A549 (cell line): Measurements from ENCODE around the gene UBN1. TPM values are rescaled to one million over a fixed set of nuclear protein-coding genes. Genes with fewer than 3 reads are reported as not detected.

ENCODE experiments used
- ATAC-seq, 2 experiments: fragments of 200-7000 bp in 1 of 2; fragments of >200 bp in 1 of 2; cut with Nextera tagmentation in 1 of 2; cut with Tn5 transposase in 1 of 2; 3 replicates each; pipeline versions ENCODE4 v1.8.0 to v1.9.1; 2018 to 2020; ENCODE audit warnings: mild to moderate bottlenecking in 1 of 2, moderate library complexity in 1 of 2
- CTCF ChIA-PET: fragments of 300-600 bp; sonication (Branson Sonifier 250); formaldehyde crosslinking; extraction: SDS; loops from one replicate; lab custom pipeline; 2021; ENCODE audit warnings: antibody characterized with exemption, inconsistent platforms; lab: Yijun Ruan, JAX
- POLR2A ChIA-PET: fragments of 350-600 bp; formaldehyde crosslinking; extraction: SDS; loops from one replicate; lab custom pipeline; 2021; ENCODE audit warnings: antibody characterized with exemption, inconsistent platforms; lab: Yijun Ruan, JAX
- DNase-seq, 2 experiments: peaks; one replicate each; pipeline versions ENCODE4 v3.0.0 to v3.0.0-alpha.2; 2011 to 2016; ENCODE audit warnings: low read depth in 1 of 2, low spot score in 1 of 2
- FAIRE-seq: peaks from 2 replicates; lab custom pipeline; 2011; peaks lifted over from hg19 to GRCh38; lab: Jason Lieb, UNC
- H3K27ac ChIP-seq, 2 experiments: fragments of >200 bp; sonication (Bioruptor Twin); formaldehyde crosslinking; 3 replicates each; pipeline ENCODE4 v1.5.1; 2016 to 2017
- H3K4me1 ChIP-seq: fragments of >200 bp; sonication (Bioruptor Twin); formaldehyde crosslinking; 3 replicates; pipeline ENCODE4 v1.6.1; 2016
- H3K4me2 ChIP-seq: fragments of >200 bp; sonication (Bioruptor Twin); formaldehyde crosslinking; 3 replicates; pipeline ENCODE4 v1.6.1; 2016
- H3K4me3 ChIP-seq: fragments of >200 bp; sonication (Bioruptor Twin); formaldehyde crosslinking; 3 replicates; pipeline ENCODE4 v1.5.1; 2016
- H3K9me3 ChIP-seq: fragments of >200 bp; sonication (Bioruptor Twin); formaldehyde crosslinking; 3 replicates; pipeline ENCODE4 v1.6.1; 2016
- BCL3 ChIP-seq: fragments of >200 bp; sonication (Bioruptor Twin); formaldehyde crosslinking; IDR thresholded peaks from 3 replicates; pipeline ENCODE4 v1.6.1; 2016
- CBX8 ChIP-seq: fragments of 200-600 bp; sonication (generic); IDR thresholded peaks from 2 replicates; pipeline ENCODE4 v1.6.1; 2016
- CEBPB ChIP-seq, 2 experiments: fragments of >200 bp in 1 of 2; sonication (Bioruptor Twin) in 1 of 2; formaldehyde crosslinking in 1 of 2; IDR thresholded peaks; 2 replicates each; pipeline ENCODE4 v1.6.1; 2012 to 2016
- CTCF ChIP-seq: fragments of >200 bp; sonication (Bioruptor Twin); formaldehyde crosslinking; IDR thresholded peaks from 3 replicates; pipeline ENCODE4 v1.5.1; 2016
- EHMT2 ChIP-seq: fragments of 200-600 bp; sonication (generic); IDR thresholded peaks from 2 replicates; pipeline ENCODE4 v1.6.1; 2016; ENCODE audit warnings: antibody characterized with exemption, low read depth, mild to moderate bottlenecking, moderate library complexity
- ELK1 ChIP-seq: fragments of 150-350 bp; IDR thresholded peaks from 2 replicates; pipeline ENCODE4 v1.6.1; 2014; ENCODE audit warnings: low read depth, mild to moderate bottlenecking, low read length
- HEYL ChIP-seq: fragments of 250-450 bp; sonication (Bioruptor Pico); IDR thresholded peaks from 2 replicates; pipeline ENCODE4 v1.8.0; 2021; ENCODE audit warnings: mild to moderate bottlenecking, moderate library complexity
- HMGXB4 ChIP-seq: fragments of 250-450 bp; sonication (Bioruptor Pico); IDR thresholded peaks from 2 replicates; pipeline ENCODE4 v1.5.0; 2021; ENCODE audit warnings: mild to moderate bottlenecking, moderate library complexity, borderline replicate concordance
- JUN ChIP-seq, 2 experiments: fragments of >200 bp; sonication (Bioruptor Twin); formaldehyde crosslinking; IDR thresholded peaks; 2 replicates in 1 of 2; 3 replicates in 1 of 2; pipeline ENCODE4 v1.6.1; 2016 to 2017
- JUNB ChIP-seq: fragments of >200 bp; sonication (Bioruptor Twin); formaldehyde crosslinking; IDR thresholded peaks from 2 replicates; pipeline ENCODE4 v1.6.1; 2016
- KDM1A ChIP-seq: fragments of 200-600 bp; sonication (generic); IDR thresholded peaks from 2 replicates; pipeline ENCODE4 v1.6.1; 2016; ENCODE audit warnings: low read depth, mild to moderate bottlenecking
- KDM5A ChIP-seq: fragments of 200-600 bp; sonication (generic); IDR thresholded peaks from 2 replicates; pipeline ENCODE4 v1.6.1; 2016; ENCODE audit warnings: antibody characterized with exemption, mild to moderate bottlenecking
- MYC ChIP-seq: IDR thresholded peaks from 2 replicates; pipeline ENCODE4 v1.6.1; 2012; ENCODE audit warnings: mild to moderate bottlenecking, inconsistent platforms, low read length, improper control_type of control experiment, borderline replicate concordance
- NR3C1 ChIP-seq: fragments of >200 bp; sonication (Bioruptor Twin); formaldehyde crosslinking; IDR thresholded peaks from 3 replicates; pipeline ENCODE4 v1.6.1; 2017
- POLR2A ChIP-seq: IDR thresholded peaks from 2 replicates; pipeline ENCODE4 v1.6.1; 2012; ENCODE audit warnings: mild to moderate bottlenecking, low read length
- RFX5 ChIP-seq: fragments of 450-650 bp; IDR thresholded peaks from 2 replicates; pipeline ENCODE4 v1.7.1; 2014; ENCODE audit warnings: antibody characterized with exemption, mild to moderate bottlenecking, moderate library complexity
- SREBF2 ChIP-seq: fragments of 450-650 bp; IDR thresholded peaks from 2 replicates; pipeline ENCODE4 v1.6.1; 2014; ENCODE audit warnings: mild to moderate bottlenecking, moderate library complexity
- TFCP2L1 ChIP-seq: fragments of 250-450 bp; sonication (Bioruptor Pico); IDR thresholded peaks from 2 replicates; pipeline ENCODE4 v1.5.0; 2021; ENCODE audit warnings: mild to moderate bottlenecking
- USF2 ChIP-seq: fragments of 450-650 bp; IDR thresholded peaks from 2 replicates; pipeline ENCODE4 v1.6.1; 2014; ENCODE audit warnings: antibody characterized with exemption
- ZSCAN20 ChIP-seq: fragments of 250-450 bp; sonication (Bioruptor Pico); IDR thresholded peaks from 2 replicates; pipeline ENCODE4 v1.8.0; 2022; ENCODE audit warnings: mild to moderate bottlenecking, moderate library complexity
- WGBS: methylation state at CpG from one replicate; pipeline ENCODE4 v1.1.6; 2017; ENCODE audit errors: missing lambda C conversion rate; 5-methylcytosine and 5-hydroxymethylcytosine counted together
- polyA plus RNA-seq, 4 experiments: library from polyadenylated mRNA; depleted of rRNA in 3 of 4; stranded (reverse); fragments of >200 nt; fragmentation: RNase III in 1 of 4; extraction: RNeasy Plus Mini Kit Qiagen cat#74134 plus additional on column Dnase treatment in 1 of 4; gene quantifications; 2 replicates in 3 of 4; 3 replicates in 1 of 4; pipeline ENCODE4 v1.2.3, GENCODE V29; 2011 to 2017

UBN1 gene
- polyA plus RNA-seq, 2 of the 4 experiments (the other 2 are of a cell fraction) = 14.2 to 20.0 TPM

- CTCF ChIA-PET = interaction anchor here (0.6 to 2.2 kb wide), 4 partner anchors 13 to 307 kb away, joined by 3 to 8 read pairs (median 5); partner anchors contain the start of gene ROGDI
- peak; percentile 38 to 51; a peak in 2 of 6 replicates for ATAC-seq
- no peak for FAIRE-seq
Observed at GRCh38 chr16:4814542-4815173, 32.6 kb upstream of the UBN1 start.

GRCh38 chr16:4820652-4821051, 26.6 kb upstream of the UBN1 start:
- Histone ChIP-seq H3K9me3 (no peaks in the 10 kb centered on the region), H3K4me3 (no peak overlapping the region), H3K4me1 (no peaks in the 10 kb centered on the region), H3K27ac (no peak overlapping the region), H3K4me2 (no peak overlapping the region)
- ATAC-seq (no peak), DNase-seq (no peak), FAIRE-seq (no peak)
- WGBS = 87% methylated on average over 6 of the region's 6 CpGs
- no peak for TF ChIP-seq USF2
- TF ChIP-seq POLR2A = no peak
- no peak for TF ChIP-seq BCL3
- TF ChIP-seq HEYL (CRISPR knock-in tag) = no peak
- no peak for TF ChIP-seq TFCP2L1
- no peak for TF ChIP-seq MYC
- POLR2A ChIA-PET = no interaction called here
- CTCF ChIA-PET = interaction anchor here (0.8 to 1.1 kb wide), 2 partner anchors 8 to 70 kb away, joined by 3 to 5 read pairs; no protein-coding TSS in a partner anchor

More at GRCh38 chr16:4814542-4815173, 32.6 kb upstream of the UBN1 start:
- no peak overlapping the region for H3K4me2 ChIP-seq
- no peaks in the 10 kb centered on the region for H3K9me3 ChIP-seq
- POLR2A ChIA-PET = interaction anchor here (0.7 kb wide), 1 partner anchor 120 kb away, joined by 3 read pairs; no protein-coding TSS in a partner anchor
- H3K27ac ChIP-seq = no peak overlapping the region
- no peaks in the 10 kb centered on the region for H3K4me1 ChIP-seq
- 85% methylated on average over 16 of the region's 16 CpGs for WGBS
- no peak overlapping the region for H3K4me3 ChIP-seq
- TF ChIP-seq JUN (IDR thresholded peaks at IDR 0.05) (no peak), ZSCAN20 (CRISPR knock-in tag) (no peak), EHMT2 (no peak), USF2 (no peak), CBX8 (no peak), HMGXB4 (no peak), CTCF (no peak), NR3C1 (no peak), KDM1A (no peak), RFX5 (no peak), KDM5A (no peak)
- DNase-seq = no peak

- no peak; a peak in 1 of 6 replicates for ATAC-seq
- Histone ChIP-seq H3K9me3 (no peaks in the 10 kb centered on the region), H3K4me1 (no peaks in the 10 kb centered on the region)
- no peak for FAIRE-seq
- no peak for TF ChIP-seq RFX5
- TF ChIP-seq CEBPB (IDR thresholded peaks at IDR 0.05) = no peak
- no peak for TF ChIP-seq JUNB
- no peak for TF ChIP-seq SREBF2
- no peak for TF ChIP-seq ZSCAN20 (CRISPR knock-in tag)
- no peak for TF ChIP-seq ELK1
- TF ChIP-seq KDM5A = no peak
- TF ChIP-seq, all 56 proteins: peak for 0
- no peak overlapping the region for H3K27ac ChIP-seq
- no peak overlapping the region for H3K4me2 ChIP-seq
- no peak overlapping the region for H3K4me3 ChIP-seq
- 98% methylated on average over 8 of the region's 8 CpGs for WGBS
- CTCF ChIA-PET = interaction anchor here (0.8 to 1.7 kb wide), 4 partner anchors 16 to 209 kb away, joined by 3 read pairs; no protein-coding TSS in a partner anchor
- POLR2A ChIA-PET = no interaction called here
- no peak for DNase-seq
Observed at GRCh38 chr16:4825196-4825595, 22.1 kb upstream of the UBN1 start.
